SK-N-SH (cell line): ENCODE measurements around the gene IFNAR1. TPM values are rescaled to one million over a fixed set of nuclear protein-coding genes. Genes with fewer than 3 reads are reported as not detected.

ENCODE experiments used
- CTCF ChIA-PET: fragments of 300-600, 350-600 bp; formaldehyde crosslinking; extraction: SDS; loops from one replicate; lab custom pipeline; 2021; lab: Yijun Ruan, JAX
- POLR2A ChIA-PET: fragments of 350-600 bp; sonication (Branson Sonifier 250); formaldehyde crosslinking; extraction: SDS; loops from one replicate; lab custom pipeline; 2020; ENCODE audit warnings: antibody characterized with exemption, inconsistent platforms; lab: Yijun Ruan, JAX
- DNase-seq: peaks from one replicate; pipeline ENCODE4 v3.0.0; 2012
- H2AFZ ChIP-seq: fragments of 200-600 bp; sonication (generic); 2 replicates; pipeline ENCODE4 v1.8.1; 2016; ENCODE audit warnings: antibody characterized with exemption, mild to moderate bottlenecking, low read depth
- H3F3A ChIP-seq: fragments of 200-600 bp; sonication (generic); replicated peaks from 2 replicates; pipeline ENCODE3; 2016; ENCODE audit warnings: antibody characterized with exemption, mild to moderate bottlenecking; ENCODE audit not compliant: insufficient read depth
- H3K27ac ChIP-seq, 2 experiments: fragments of 200-500 bp in 1 of 2; fragments of 200-600 bp in 1 of 2; sonication (Bioruptor generic) in 1 of 2; sonication (generic), shearing (Covaris generic) in 1 of 2; 2 replicates each; pipeline versions ENCODE4 v1.5.1 to v1.6.1; 2014 to 2016; ENCODE audit warnings: low read depth in 2 of 2, inconsistent platforms in 1 of 2, low read length in 1 of 2, mild to moderate bottlenecking in 1 of 2, mixed read lengths in 1 of 2
- H3K27me3 ChIP-seq: fragments of 200-600 bp; sonication (generic), shearing (Covaris generic); 2 replicates; pipeline ENCODE4 v1.6.1; 2016; ENCODE audit warnings: mixed run types; ENCODE audit not compliant: insufficient read depth
- H3K36me3 ChIP-seq, 2 experiments: fragments of 200-500 bp in 1 of 2; fragments of 200-600 bp in 1 of 2; sonication (Bioruptor generic) in 1 of 2; sonication (generic) in 1 of 2; replicated peaks in 1 of 2; 2 replicates each; pipeline versions ENCODE3 to v1.5.1; 2014 to 2016; ENCODE audit warnings: low read length in 1 of 2, mild to moderate bottlenecking in 1 of 2; ENCODE audit not compliant: insufficient read depth in 2 of 2, control insufficient read depth in 1 of 2
- H3K4me1 ChIP-seq, 2 experiments: fragments of 200-500 bp in 1 of 2; fragments of 200-600 bp in 1 of 2; sonication (Bioruptor generic) in 1 of 2; sonication (generic), shearing (Covaris generic) in 1 of 2; 2 replicates each; pipeline versions ENCODE4 v1.5.1 to v1.6.1; 2014 to 2016; ENCODE audit warnings: low read depth in 1 of 2, low read length in 1 of 2, mixed run types in 1 of 2; ENCODE audit not compliant: insufficient read depth in 2 of 2, control insufficient read depth in 1 of 2
- H3K4me2 ChIP-seq: fragments of 200-600 bp; sonication (generic), shearing (Covaris generic); 2 replicates; pipeline ENCODE4 v1.6.1; 2017; ENCODE audit warnings: mixed run types
- H3K4me3 ChIP-seq, 2 experiments: fragments of 200-500 bp in 1 of 2; fragments of 200-600 bp in 1 of 2; sonication (Bioruptor generic) in 1 of 2; sonication (generic), shearing (Covaris generic) in 1 of 2; 2 replicates each; pipeline versions ENCODE4 v1.5.1 to v1.8.1; 2014 to 2016; ENCODE audit warnings: low read depth in 2 of 2, inconsistent platforms in 1 of 2, low read length in 1 of 2, mild to moderate bottlenecking in 1 of 2, mixed read lengths in 1 of 2, moderate library complexity in 1 of 2
- H3K79me2 ChIP-seq: fragments of 200-600 bp; sonication (generic); 2 replicates; pipeline ENCODE4 v1.8.1; 2017; ENCODE audit warnings: mild to moderate bottlenecking; ENCODE audit not compliant: insufficient read depth
- H3K9ac ChIP-seq: fragments of 200-600 bp; sonication (generic); 2 replicates; pipeline ENCODE4 v1.6.1; 2017; ENCODE audit warnings: mixed run types
- H3K9me2 ChIP-seq: fragments of 200-600 bp; sonication (generic); 2 replicates; pipeline ENCODE4 v1.6.1; 2017; ENCODE audit warnings: mixed run types
- H3K9me3 ChIP-seq: fragments of 200-600 bp; sonication (generic); 2 replicates; pipeline ENCODE4 v1.6.1; 2017; ENCODE audit warnings: mixed run types, mild to moderate bottlenecking, moderate library complexity
- H4K20me1 ChIP-seq: fragments of 200-600 bp; sonication (generic); 2 replicates; pipeline ENCODE4 v1.6.1; 2017; ENCODE audit warnings: mild to moderate bottlenecking, mixed run types; ENCODE audit not compliant: insufficient read depth
- EZH2phosphoT487 ChIP-seq: fragments of 200-600 bp; sonication (generic); IDR thresholded peaks from 2 replicates; pipeline ENCODE4 v1.6.1; 2017; ENCODE audit warnings: low read depth, mixed run types, mild to moderate bottlenecking, antibody characterized with exemption, moderate library complexity, borderline replicate concordance
- GABPA ChIP-seq: IDR thresholded peaks from 2 replicates; pipeline ENCODE4 v1.4.0; 2012; ENCODE audit warnings: low read depth, mild to moderate bottlenecking
- GATA2 ChIP-seq: sonication (generic); formaldehyde crosslinking; IDR thresholded peaks from 2 replicates; pipeline ENCODE4 v1.5.0; 2020; ENCODE audit warnings: mild to moderate bottlenecking, missing genetic modification reagents
- JUND ChIP-seq: IDR thresholded peaks from 2 replicates; pipeline ENCODE4 v1.4.0; 2012
- MXI1 ChIP-seq: IDR thresholded peaks from 2 replicates; pipeline ENCODE4 v1.6.1; 2012; ENCODE audit warnings: mild to moderate bottlenecking, low read depth, low read length, improper control_type of control experiment
- NRF1 ChIP-seq: IDR thresholded peaks from 2 replicates; pipeline ENCODE4 v1.6.1; 2012; ENCODE audit warnings: low read depth, mild to moderate bottlenecking, low read length
- RAD21 ChIP-seq: IDR thresholded peaks from 2 replicates; pipeline ENCODE4 v1.6.1; 2012; ENCODE audit warnings: mild to moderate bottlenecking, low read length
- RCOR1 ChIP-seq: fragments of 150-350 bp; IDR thresholded peaks from 2 replicates; pipeline ENCODE4 v1.6.1; 2017; ENCODE audit warnings: antibody characterized with exemption, low read length
- SIN3A ChIP-seq: IDR thresholded peaks from 2 replicates; pipeline ENCODE4 v1.6.1; 2012; ENCODE audit warnings: low read depth, mild to moderate bottlenecking, low read length, moderate library complexity, borderline replicate concordance
- SMC3 ChIP-seq: IDR thresholded peaks from 2 replicates; pipeline ENCODE4 v1.6.1; 2012; ENCODE audit warnings: low read depth, low read length, improper control_type of control experiment
- TEAD4 ChIP-seq: IDR thresholded peaks from 2 replicates; pipeline ENCODE4 v1.4.0; 2012; ENCODE audit warnings: mild to moderate bottlenecking, borderline replicate concordance; ENCODE audit not compliant: insufficient read depth
- WGBS: methylation state at CpG from one replicate; pipeline ENCODE4 v1.1.6; 2017; ENCODE audit warnings: low lambda C conversion rate; 5-methylcytosine and 5-hydroxymethylcytosine counted together
- polyA plus RNA-seq, 3 experiments: library from polyadenylated mRNA; depleted of rRNA; stranded (reverse); fragments of >200 nt; gene quantifications; 2 replicates each; pipeline ENCODE4 v1.2.3, GENCODE V29; 2012
- TF ChIP-seq, protein P1 (sequence below): fragments of 200-600 bp; sonication (generic); IDR thresholded peaks from 2 replicates; pipeline ENCODE4 v1.6.1; 2017; ENCODE audit warnings: antibody characterized with exemption, mild to moderate bottlenecking, moderate library complexity
- TF ChIP-seq, protein P2 (sequence below): IDR thresholded peaks from 2 replicates; pipeline ENCODE4 v1.4.0; 2012; ENCODE audit warnings: low read depth, borderline replicate concordance

Gene IFNAR1
- polyA plus RNA-seq, 1 of the 3 experiments (the other 2 are of a cell fraction) = 12.2 TPM

DNA sequence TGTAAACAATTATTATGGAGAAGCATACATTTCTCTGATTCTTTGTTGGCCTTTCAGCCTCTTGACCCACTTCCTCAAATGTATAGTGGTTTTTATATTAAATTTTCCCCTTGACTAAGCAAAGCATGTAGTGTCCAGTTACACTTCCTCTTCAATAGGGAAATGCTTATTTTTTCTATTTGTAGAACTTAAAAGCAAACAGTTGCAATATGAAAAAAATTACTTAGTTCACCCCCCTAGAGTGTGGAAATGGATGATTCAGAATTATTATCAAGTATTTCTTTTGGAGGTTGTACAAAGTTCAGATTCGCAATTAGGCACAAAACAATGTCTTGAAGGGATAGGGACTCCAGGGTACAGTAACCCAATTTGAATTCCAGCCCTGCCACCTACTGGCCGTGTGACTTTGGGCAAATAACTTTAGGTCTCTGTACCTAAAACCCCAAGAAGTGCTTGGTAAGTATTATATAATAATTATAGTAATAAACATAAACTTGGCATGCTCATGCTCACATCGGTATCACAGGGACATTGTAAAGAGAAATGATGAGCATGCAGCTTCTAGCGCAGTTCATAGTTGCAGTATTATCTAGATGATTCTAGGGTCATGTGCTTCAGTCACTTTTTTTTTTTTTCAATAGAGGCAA lies 49.8 kb downstream of the IFNAR1 start:
- peaks cover 11% of the 10 kb centered on the region for H3F3A ChIP-seq
- H3K79me2 ChIP-seq = no peaks in the 10 kb centered on the region
- no peaks in the 10 kb centered on the region for H3K9me2 ChIP-seq
- H4K20me1 ChIP-seq = no peaks in the 10 kb centered on the region
- H3K36me3 ChIP-seq = no peaks in the 10 kb centered on the region
- POLR2A ChIA-PET = no interaction called here
- no peak overlapping the region; the same call in 1 of the 2 replicates for H2AFZ ChIP-seq
- no peak overlapping the region for H3K4me3 ChIP-seq
- H3K9ac ChIP-seq = no peak overlapping the region
- no peaks in the 10 kb centered on the region for H3K9me3 ChIP-seq
- peak overlapping the region in 1 of 2 experiments; percentile 44; a peak in 1 of 4 replicates for H3K27ac ChIP-seq
- WGBS = 30% methylated on average over 4 of the region's 4 CpGs
- H3K4me2 ChIP-seq = no peak overlapping the region; the same call in 1 of the 2 replicates
- peak; percentile 45 for DNase-seq
- H3K4me1 ChIP-seq = peaks cover 0 to 13% of the 10 kb centered on the region in 2 experiments; a peak in 1 of 4 replicates
- no peaks in the 10 kb centered on the region for H3K27me3 ChIP-seq
- TF ChIP-seq SMC3 (peak; percentile 49), RAD21 (peak; percentile 73), GABPA (no peak)
- TF ChIP-seq, protein P1, sequence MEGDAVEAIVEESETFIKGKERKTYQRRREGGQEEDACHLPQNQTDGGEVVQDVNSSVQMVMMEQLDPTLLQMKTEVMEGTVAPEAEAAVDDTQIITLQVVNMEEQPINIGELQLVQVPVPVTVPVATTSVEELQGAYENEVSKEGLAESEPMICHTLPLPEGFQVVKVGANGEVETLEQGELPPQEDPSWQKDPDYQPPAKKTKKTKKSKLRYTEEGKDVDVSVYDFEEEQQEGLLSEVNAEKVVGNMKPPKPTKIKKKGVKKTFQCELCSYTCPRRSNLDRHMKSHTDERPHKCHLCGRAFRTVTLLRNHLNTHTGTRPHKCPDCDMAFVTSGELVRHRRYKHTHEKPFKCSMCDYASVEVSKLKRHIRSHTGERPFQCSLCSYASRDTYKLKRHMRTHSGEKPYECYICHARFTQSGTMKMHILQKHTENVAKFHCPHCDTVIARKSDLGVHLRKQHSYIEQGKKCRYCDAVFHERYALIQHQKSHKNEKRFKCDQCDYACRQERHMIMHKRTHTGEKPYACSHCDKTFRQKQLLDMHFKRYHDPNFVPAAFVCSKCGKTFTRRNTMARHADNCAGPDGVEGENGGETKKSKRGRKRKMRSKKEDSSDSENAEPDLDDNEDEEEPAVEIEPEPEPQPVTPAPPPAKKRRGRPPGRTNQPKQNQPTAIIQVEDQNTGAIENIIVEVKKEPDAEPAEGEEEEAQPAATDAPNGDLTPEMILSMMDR = peak; percentile 64
- CTCF ChIA-PET = interaction anchor here (1.3 to 4.5 kb wide), 3 partner anchors 9 to 175 kb away, joined by 3 to 16 read pairs (median 4); no protein-coding TSS in a partner anchor

GRCh38 chr21:33375101-33375644 lies 50.4 kb downstream of the IFNAR1 start:
- Histone ChIP-seq H3K9ac (no peak overlapping the region), H2AFZ (no peak overlapping the region), H4K20me1 (no peaks in the 10 kb centered on the region), H3K9me3 (no peaks in the 10 kb centered on the region), H3K27me3 (no peaks in the 10 kb centered on the region), H3K36me3 (no peaks in the 10 kb centered on the region), H3K4me3 (no peak overlapping the region), H3K4me2 (no peak overlapping the region), H3K79me2 (no peaks in the 10 kb centered on the region), H3K27ac (no peak overlapping the region), H3F3A (peaks cover 17% of the 10 kb centered on the region), H3K9me2 (no peaks in the 10 kb centered on the region), H3K4me1 (peaks cover 0 to 19% of the 10 kb centered on the region in 2 experiments; a peak in 3 of 4 replicates)
- ChIA-PET CTCF (interaction anchor here (0.6 to 4.5 kb wide), 4 partner anchors 9 to 234 kb away, joined by 3 to 16 read pairs (median 4); no protein-coding TSS in a partner anchor), POLR2A (no interaction called here)
- WGBS = 79% methylated on average over 5 of the region's 5 CpGs
- TF ChIP-seq TEAD4 (no peak), RCOR1 (no peak), NRF1 (no peak), SIN3A (no peak), EZH2phosphoT487 (no peak), GATA2 (no peak), JUND (no peak), MXI1 (no peak)
- TF ChIP-seq, protein P2, sequence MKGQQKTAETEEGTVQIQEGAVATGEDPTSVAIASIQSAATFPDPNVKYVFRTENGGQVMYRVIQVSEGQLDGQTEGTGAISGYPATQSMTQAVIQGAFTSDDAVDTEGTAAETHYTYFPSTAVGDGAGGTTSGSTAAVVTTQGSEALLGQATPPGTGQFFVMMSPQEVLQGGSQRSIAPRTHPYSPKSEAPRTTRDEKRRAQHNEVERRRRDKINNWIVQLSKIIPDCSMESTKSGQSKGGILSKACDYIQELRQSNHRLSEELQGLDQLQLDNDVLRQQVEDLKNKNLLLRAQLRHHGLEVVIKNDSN = no peak
- TF ChIP-seq, protein P1 = no peak
- no peak for DNase-seq
